Mesenteric fat pad (tissue), 1 donor: Measurements from ENCODE around the gene SUDS3. TPM values are rescaled to one million over a fixed set of nuclear protein-coding genes. Genes with fewer than 3 reads are reported as not detected.
"Not testable (repeated sequence)": the region's sequence is repeated elsewhere in the genome, so short reads cannot be mapped to it uniquely, and the experiment has no call there.

Source experiments
- DNase-seq: peaks from one replicate; pipeline ENCODE4 v3.0.0-alpha.2; 2020; ENCODE audit warnings: low spot score
- total RNA-seq: library from RNA; stranded (reverse); fragmentation: NEBNext Ultra II Directional; extraction: Animal tissue kit (Norgen Biotek cat#: 25700); gene quantifications from one replicate; pipeline ENCODE4 v1.2.1, GENCODE V29; 2021
- donor health status: DM: yes; HTN: yes; CAD: no.

The SUDS3 gene
- total RNA-seq, 1 donor from 2014 or later = 22.7 TPM

DNA sequence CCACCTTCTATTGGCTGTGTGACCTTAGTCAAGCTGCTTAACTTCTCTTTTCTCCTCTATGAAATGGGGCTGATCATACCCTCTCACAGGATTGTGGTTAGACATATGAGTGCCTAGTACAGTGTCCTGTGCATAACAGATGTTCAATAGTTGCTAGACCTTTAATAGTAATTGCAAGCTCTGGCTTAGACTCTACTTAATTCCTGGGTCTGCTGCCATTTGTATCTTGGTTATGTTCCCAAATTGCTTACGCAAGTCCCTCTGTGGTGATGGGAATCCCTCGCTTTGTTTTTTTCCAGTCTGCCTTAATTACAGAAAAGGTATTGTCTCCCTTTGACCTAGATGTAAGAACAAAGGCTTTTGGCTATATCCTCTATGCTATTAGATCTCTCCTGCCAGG, 15.1 kb downstream of the SUDS3 start:
- DNase-seq = no peak

DNA sequence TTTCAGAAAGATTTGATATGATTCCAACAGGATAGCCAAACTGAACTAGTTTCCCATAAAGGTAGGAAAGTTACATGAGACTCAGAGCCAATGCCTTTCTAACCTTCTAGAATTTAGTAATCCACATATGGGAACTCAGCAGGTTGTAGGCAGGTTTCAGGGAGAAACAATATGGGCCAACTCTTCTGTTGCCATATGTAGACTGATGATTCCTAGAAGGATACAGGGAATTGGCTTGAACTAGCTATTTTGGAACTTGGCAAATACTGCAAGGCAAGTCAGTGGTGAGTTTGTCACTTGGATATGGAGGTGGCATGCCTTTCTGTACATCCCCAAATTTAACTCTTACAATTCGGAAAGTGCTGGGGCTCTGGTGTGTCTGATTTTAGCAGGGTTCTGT, 15.5 kb downstream of the SUDS3 start:
- no peak for DNase-seq

DNA sequence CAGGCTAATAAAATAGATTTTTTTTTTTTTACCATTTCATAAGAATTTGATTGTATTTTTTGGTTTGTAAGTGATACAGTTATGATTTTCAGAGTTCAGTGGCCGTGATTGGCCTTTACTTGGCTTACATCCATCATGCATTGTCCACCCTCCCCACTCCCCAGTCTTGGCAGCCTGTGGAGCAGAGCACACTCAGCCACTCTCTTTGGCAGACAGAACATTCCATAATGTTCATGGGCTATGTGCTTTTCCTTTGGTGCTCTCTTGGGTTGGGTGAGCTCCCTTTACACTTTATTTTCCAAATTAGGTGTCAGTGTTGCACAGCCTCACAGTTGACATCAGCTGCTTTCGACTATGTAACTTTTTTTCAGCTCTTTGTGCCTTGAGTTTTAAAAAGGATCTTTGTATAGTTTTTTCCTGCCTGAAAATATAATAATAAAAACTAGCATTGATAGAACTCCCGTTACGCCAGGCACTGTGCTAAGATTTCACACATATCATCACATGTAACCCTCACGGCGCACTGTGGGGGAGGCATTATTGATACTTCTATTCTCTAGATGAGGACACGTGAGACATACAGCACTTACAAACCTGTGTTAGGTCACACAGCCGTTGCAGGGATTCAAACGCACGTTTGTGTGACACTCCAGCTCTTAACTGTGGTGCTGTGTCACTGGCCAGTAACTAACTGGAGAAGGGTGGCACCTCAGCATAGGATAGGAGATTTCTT, 21.5 kb downstream of the SUDS3 start:
- no peak for DNase-seq

DNA sequence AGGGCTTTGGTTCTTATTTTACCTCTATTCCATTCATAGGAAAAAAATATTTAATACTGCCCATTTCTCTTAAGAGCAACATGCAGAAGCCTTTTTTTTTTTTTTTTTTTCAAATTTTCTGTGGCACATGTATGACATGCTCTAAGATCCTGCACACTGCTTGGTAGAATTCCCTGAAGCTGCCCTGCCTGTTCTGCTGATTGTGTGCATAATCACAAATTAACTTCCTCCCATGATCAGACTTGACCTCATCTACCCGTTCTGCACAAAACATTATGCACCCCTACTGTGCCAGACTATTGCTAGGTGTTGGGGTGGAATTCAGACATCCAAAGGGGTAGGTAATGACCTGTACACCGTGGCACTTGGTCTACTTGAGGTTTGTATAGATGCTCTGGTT, 22.2 kb downstream of the SUDS3 start:
- DNase-seq = no peak

DNA sequence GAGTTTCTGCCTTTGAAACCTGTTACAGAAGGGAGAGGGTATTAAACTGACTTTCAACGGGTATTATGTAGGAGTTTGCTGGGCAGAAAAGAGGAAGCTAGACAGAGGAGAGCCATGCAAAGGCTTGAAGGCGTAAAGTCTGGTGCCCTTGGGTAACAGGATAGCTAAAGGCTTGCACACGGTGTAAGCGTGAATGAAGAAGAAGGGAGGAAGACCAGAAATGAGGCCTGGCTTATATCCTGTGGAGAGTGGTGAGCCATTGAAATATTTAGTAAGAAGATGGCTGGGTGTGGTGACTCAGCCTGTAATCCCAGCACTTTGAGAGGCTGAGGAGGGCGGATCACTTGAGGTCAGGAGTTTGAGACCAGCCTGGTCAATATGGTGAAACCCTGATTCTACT, 22.6 kb downstream of the SUDS3 start:
- no peak for DNase-seq

DNA sequence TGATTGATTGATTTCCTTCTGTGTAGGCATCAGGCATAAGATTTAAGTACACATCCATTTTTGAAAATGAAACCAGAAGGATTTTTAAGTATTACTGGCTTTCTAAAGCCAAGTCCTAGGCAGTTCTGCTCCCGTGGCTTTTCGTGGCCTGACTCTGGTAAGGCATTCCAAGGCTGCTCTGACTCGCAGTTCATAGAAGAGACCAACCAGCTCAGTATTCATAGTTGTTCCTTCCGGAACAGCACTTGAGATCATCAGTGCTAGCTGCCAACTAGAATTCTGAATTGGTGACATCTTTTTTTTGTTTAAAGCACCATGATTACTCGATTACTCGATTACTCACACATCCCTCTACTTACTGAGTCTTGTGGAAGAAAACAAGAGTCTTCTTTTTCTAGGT, 25.9 kb downstream of the SUDS3 start:
- DNase-seq = no peak

DNA sequence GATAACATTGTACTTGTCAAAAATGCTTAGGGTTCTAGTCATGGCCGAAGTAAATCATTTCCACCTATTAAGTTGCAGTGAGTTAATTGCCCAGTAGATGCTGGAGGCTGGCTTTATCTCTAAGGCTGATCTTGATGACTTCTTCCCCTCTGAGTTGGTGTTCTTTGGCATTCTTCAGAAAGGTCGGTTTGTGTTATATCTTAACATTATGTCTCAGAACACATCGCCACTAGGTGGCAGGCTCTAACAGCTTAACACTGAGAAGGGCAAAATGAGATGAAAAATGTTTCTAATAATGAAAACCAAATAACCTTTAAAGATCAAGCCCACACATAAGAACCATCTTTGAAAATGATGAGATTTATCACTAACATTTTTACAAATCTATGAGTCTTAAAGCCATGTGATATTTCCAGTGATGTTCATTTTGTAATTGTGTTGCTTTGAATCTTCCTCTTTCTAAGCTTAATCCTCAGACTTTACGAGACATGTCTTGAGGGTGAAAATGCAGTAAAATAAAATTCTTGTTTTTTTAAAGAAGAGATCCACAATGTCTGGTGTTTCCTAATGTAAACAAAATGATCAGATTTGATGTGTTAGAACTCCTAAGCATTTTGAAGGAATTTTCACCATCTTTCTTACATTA, 28.6 kb downstream of the SUDS3 start:
- no peak for DNase-seq

DNA sequence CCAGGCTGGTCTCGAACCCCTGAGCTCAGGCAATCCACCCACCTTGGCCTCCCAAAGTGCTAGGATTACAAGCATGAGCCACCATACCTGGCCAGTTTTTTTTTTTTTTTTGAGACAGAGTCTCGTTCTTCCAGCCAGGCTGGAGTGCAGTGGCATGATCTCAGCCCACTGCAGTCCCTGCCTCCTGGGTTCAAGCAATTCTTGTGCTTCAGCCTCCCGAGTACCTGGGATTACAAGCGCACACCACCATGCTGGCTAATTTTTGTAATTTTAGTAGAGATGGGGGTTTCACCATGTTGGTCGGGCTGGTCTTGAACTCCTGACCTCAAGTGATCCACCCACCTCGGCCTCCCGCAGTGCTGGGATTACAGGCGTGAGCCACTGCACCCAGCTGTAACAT, 31.9 kb downstream of the SUDS3 start:
- DNase-seq = not testable (repeated sequence)

DNA sequence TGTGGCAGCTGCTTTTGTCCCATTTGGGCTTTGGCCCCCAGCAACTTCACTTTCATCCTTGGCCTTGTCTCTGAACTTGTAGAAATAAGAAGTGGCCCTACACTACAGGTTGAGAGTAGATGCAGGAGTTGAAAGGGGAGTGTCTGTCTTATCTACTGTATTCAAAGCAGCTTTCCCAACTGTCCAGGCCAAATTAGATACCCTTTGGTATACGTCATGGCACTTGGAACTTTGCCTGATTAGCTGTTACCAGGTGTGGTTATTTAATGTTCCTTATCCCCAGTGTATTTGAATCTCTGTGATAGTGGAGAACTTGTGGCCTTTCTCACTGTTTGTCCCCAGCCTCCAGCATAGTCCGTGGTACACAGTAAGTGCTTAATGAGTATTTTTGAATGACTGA, 33.5 kb downstream of the SUDS3 start:
- no peak for DNase-seq

DNA sequence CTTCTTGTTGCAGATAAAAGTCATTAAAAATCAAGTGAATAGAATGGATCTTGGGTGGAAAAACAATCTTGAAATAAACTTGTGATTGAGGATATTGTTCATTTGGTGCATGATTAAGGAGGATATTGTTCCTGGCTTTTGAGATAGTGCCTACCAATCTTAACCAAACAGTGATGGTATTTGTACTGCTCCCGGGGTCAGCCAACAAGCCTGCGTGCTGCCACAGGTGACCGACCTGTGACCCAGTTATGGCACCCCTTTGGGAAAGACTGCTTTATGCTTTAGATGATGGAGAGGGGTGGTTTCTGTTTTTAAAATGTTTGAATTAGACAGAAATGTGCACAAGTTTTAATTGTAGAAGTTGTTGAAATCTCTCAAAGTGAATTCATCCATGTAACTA, 41.6 kb downstream of the SUDS3 start:
- no peak for DNase-seq

DNA sequence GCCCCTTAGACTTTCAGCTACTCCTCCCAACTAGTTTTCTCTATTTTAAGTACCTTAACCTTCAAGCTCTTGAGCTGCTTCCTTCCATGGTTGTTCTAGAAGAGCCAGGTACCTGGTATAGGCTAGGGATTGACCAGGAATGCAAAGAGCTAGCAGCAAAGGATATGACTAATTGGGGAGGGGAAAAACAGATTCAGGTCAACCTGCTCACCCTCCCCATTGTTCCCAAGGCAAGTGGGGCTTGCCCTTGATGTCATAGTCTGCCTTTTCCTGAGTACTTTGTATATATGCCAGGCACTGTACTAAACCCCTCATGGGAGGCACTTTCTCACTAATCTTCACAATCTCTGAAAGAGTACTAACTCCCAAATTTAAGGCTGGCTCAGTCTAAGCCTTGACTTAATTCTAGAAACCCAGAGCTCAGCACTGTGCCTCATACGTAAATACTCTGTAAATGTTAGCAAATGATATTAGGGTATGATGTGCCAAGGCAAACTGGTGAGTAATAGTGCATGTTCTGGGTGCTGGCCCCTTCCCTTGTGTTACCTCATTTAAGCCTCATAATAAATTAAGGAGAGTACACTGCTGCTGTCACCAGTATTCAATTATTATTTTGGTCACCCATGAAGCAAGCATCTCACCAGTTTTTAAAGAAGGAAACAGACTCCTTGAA, 42.2 kb downstream of the SUDS3 start:
- DNase-seq = no peak

DNA sequence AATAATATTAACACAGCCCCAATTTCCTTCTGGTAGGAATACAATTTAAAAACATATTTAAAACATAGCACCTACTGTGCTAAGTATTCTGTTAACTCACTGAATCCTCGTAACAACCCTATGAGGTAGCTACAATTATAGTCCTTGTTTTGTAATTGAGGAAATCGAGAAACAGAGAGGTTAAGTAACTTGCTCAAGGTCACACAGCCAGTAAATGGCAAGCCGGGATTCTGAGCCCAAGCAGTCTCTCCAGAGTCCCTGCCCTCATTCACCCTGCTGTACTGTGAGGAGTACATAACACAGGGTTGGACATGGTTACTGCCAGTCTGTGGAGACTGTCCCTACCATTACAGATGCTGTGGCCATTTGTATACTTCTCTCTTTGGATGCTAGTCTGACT, 44.3 kb downstream of the SUDS3 start:
- DNase-seq = no peak

DNA sequence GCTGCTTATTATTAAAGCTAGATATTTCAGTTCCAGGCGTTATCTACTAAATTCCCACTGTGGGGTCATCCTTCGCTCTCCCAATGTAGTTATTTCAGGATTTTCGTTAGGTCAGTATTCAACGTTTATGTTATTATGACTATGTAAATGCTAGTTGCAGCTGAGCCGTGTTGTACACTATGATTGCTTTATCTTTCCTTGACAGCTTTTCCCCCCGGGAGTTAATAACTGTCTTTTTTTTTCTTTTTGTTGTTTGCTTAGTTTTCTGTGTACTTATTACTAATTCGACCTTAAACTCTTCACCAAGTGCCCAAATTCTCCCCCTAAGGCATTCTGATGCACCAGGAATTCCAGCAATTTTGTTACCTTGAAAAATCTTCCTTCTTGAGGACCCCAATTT, 48.5 kb downstream of the SUDS3 start:
- no peak for DNase-seq

DNA sequence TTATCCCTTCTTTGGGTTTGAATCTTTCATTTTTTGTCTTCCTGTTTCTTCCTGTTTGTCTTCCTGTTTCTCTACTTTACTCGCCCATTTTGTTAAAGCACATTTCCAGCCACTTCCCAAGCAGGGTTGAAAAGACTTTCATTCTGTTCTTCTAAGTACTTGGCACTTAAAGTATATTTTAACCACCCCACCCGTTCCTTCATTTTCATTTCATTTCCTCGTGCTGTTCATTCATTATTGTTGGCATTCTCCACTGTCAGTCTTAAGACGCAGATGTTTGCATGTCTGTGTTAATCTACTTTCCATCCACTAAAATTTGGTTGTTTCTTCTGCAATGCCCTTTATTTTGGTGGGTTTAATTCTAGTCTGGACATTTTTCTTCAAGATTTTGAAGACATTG, 49.0 kb downstream of the SUDS3 start:
- DNase-seq = no peak

DNA sequence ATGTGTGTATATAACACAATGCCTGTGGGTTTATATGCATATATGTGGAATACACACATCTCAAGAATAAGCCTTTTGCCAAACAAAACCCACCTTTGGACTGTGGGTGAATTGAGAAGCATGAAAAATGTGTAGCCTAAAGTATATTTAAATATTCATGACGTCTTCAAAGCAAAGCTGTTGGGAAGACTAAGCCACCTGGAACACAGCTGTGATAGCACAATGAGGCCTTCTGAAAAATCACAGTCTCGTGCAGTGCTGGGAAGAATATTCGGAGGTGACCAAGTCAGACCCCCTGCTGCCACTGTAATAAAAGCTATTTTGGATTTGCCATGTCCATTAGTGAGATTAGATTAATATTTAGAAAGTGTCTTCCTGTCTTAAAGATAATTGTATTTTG, 51.5 kb downstream of the SUDS3 start:
- DNase-seq = no peak

DNA sequence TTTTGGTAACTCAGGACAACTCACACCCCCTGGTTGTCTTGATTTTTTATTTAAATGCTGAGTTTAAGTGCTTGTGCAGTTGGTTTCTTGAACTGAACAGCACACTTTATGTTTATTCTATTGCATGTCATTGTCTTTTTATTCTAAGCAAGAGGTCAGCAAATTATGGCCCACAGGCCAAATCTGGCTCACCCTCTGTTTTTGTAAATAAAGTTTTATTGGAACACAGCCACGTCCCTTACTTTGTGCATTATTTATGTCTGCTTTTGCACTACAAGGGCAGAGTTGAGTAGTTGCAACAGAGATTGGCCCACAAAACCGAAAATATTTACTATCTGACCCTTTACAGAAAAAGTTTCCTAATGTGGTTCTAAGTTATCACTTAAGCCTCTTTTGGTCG, 52.3 kb downstream of the SUDS3 start:
- no peak for DNase-seq

DNA sequence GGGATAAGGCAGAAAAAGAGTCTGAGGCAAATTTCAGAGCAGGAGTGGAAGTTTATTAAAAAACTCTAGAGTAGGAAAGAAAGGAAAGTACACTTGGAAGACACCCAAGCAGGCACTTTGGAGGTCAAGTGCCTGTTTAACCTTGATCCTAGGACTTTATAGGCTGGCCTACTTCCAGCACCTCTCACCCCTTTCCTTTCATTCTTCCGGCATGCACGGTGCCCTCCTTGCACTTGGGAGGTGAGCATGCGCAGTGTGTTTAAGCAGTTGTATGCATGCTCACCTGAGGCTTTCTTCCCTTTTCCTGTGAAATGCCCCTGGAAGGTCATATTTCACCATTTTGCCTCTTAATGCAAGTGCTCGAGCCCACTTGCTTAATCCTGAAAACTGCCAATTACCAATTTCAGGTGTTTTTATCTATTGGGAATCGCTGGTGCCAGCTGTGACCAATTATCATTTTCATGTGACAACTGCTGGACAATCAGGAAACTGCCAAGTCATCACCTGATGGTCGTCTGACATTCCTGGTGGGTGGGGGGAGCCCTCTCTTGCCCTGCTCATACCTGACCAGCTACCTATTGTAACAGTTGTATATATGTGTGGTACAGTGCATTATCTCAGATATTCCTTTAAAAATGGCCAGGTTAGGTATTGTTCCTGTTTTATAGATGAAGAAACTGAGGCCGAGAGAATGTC, 53.5 kb downstream of the SUDS3 start:
- DNase-seq = no peak

DNA sequence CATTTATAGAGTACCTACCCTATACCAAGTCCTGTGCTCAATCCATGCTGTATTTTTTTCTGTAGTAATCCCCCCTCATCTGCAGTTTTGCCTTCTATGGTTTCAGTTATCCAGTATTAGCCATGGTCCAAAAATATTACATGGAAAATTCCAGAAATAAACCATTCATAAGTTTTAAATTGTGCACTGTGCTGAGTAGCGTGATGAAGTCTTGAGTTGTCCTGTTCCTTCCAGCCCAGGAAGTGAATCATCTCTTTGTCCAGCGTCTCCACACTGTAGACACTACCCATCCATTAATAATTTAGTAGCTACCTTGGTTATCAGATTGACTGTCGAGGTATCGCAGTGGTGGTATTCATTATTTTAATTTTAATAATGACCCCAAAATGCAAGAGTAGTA, 54.2 kb downstream of the SUDS3 start:
- no peak for DNase-seq

DNA sequence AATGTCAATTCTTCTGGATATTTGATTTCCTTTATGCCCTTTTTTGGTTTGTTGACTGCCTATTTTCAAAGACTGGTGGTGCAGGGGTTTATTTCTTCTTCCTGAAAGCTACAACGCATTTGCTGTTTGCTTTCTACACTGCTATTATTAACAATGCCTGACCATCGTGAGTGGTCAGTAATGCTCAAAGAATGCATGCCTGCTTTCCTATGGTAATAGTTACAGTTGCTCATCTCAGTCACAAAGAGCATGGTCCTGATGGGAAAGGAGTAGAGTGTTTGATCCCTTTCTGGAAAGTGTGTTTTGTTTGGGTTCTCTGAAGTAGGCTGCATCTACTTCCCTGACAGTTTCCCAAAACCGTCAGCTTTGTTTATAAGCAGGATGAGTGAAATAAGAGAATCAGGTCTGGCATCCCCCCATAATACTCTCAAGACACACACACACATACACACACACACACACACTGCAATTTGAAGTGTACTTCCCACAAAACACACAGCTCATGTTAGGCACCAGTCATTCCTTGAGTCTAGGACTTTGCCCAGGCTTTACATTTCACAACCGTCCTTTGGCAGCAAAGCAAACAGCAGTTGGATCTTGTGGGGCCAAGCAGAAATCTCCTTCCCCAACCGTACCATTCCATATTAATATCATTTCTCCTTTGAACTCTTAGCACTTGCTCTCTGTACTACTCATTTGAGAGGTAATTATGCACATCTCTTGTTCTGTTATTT, 56.6 kb downstream of the SUDS3 start:
- DNase-seq = no peak

DNA sequence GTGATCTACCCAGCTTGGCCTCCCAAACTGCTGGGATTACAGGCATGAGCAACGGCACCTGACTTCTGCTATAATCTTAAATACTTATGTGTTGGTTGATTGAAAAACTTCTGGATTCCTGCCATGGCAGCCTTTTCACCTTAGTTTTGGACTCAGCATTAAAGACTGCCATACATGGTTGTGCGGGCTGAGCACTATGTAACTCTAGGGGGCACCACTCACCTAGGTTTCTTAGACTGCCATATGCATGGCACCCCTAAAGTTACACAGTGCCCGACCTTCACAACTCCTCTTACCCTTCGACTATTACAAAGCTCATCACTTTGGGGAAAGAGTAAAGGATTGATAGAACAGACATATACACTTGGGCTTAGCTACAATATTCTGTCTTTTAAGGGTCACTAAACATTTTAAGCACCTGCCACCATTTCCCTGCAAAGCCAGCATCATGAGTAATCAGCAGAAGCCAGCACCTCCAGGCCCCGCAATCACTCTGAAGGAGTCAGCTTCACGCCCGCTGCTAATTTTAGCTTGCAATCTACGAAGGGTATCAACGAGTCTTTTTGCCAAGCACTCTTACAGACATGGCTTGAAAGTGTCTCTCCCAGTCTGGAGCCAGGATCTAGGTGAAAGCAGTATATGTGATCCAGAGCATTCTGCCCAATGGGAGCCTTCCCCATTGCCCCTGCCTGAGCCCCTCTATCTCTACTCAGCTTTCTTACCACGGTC, 59.8 kb downstream of the SUDS3 start:
- no peak for DNase-seq

DNA sequence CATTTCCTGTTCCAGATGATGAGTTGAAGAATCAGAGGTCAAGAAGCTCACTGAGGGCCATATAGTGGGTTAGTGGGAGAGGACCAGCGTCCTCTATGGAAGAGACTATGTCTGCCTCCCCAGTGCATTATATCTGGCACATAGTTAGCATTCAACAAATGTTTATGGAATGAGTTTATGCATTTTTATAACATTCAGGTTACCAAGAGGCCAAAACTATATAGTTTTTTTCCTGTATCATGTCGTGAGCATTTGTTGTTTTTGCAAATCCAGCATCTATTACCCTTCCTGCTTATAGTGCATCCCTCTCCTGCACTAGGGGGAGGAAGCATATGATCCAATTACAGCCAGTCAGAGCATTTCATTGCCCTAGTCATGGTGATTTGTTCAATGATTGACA, 60.6 kb downstream of the SUDS3 start:
- no peak for DNase-seq
